Stimulated activated CD8-positive, alpha-beta memory T cell treated with anti-CD3 and anti-CD28 coated beads, Interleukin-12 subunit alpha, Interleukin-12 subunit beta, amount 100 ng/mL, for 1 hour (primary cell): Measurements from ENCODE around the gene FAM168A.
"Not testable (repeated sequence)": the region's sequence is repeated elsewhere in the genome, so short reads cannot be mapped to it uniquely, and the experiment has no call there.

Experiments used
- DNase-seq: peaks from one replicate; pipeline ENCODE4 v3.0.0-alpha.2; 2020; ENCODE audit warnings: low read depth

FAM168A gene

DNA sequence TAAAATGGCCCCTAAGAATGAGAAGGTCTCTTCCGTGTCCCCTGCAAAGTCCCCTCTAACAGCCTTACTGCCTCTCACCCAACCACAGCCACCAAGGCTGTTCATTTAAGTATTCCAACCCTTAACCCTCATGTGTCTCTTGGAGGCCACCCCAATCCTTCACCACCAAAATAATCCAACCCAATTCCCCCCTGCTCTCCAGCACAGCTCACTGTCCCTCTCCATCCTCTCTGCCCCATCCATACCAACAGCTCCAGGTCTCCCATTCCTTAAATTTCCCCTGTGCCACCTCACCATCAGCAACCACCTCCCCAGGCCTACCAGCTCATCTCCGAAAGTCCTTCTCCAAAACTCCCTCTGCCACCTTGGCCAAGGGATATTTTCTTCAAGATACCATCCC, 1.4 kb downstream of the FAM168A start:
- no peak for DNase-seq

DNA sequence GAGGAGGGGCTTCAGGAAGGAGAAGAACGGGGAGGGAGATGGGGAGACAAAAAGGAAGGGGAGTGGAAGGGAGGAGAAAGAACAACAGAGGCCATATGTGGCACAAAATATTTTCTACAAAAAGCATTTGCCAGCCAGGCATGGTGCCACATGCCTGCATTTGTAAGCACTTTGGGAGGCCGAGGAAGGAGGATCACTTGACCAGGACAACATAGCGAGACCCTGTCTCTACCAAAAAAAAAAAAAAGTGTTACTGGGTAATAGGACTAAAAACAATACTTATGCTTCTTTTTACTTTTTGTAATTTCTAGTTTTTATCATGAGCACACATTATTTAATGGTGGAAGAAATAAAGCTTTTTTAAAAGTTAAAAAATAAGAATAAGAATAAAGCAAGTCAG, 5.3 kb downstream of the FAM168A start:
- no peak for DNase-seq

DNA sequence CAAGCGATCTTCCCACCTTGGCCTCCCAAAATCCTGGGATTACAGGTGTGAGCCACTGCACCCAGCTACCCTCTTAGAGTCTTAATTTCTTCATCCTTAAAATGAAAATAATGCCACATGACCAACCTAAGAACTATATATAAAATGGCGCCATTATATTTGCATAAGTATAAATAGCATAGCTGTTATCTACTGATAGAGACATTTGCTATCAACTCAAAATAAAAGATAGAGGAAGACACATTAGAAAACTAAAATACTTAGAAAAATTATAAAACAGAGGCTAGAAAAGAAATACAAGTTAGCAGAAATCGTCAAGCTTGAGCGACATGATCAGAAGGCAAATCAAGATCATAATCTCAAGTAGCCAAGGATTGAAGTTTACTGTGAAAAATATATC, 6.2 kb downstream of the FAM168A start:
- no peak for DNase-seq

DNA sequence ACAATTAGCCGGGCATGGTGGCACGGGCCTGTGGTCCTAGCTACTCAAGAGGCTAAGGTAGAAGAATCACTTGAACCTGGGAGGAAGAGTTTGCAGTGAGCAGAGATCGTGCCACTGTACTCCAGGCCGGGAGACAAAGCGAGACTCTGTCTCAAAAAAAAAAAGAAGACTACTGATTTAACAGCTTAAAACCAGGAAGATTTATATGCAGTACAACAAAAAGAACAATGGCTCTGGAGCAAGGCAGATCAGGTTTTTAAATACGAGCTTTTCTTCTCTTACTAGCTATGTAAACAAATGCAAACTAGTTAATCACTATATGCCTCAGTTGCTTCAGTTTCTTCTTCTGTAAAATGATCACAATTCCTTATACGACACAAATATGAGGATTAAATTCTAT, 6.9 kb downstream of the FAM168A start:
- no peak for DNase-seq

DNA sequence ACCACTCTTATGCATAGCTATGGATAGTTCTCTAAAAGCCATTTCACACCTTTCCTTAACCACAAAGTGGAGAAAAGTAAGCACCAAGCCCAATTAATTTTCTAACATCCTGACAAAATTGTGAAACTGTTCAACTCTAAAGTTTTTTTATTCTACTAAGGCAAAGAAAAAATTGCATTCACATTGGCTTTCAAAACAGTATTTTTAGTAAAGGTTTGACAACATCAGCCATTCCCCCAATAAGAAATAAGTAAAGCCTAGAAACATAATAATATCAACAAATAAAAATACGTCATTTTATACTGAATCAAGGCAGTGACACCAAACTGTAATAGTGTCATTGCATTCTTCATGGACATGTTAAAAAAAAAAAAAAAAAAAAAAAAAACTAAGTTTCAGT, 11.1 kb downstream of the FAM168A start:
- no peak for DNase-seq

DNA sequence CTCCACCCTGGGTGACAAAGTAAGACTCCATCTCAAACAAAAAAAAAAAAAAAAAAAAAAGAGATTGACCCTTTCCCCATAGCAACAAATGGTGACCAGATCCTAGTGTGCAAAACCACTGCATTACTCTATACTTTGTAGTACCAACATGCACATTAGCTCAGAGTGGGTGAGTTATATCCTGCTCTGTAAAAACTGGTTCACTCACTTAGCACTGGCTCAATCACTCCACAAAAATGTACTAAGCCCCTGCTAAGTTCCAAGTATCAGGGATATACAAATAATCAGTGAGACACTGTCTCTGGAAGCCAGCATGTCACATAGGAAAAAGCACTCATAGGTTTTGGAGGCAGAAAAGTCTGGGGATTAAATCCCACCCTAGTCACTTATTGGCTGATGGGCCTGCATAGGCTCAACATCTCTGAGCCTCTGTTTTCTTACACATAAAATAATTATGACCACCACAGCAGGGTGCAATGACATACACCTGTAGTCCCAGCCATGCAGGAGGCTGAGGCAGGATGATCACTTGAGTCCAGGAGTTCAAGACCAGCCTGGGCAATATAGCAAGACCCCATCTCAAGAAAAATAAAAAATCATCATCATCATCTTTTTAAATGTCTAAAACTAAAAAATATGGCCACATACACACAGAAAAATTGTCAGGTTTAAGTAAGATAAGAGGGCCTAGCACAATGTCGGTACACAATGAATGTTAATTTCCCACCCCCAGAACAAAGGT, 11.9 kb downstream of the FAM168A start:
- no peak for DNase-seq

DNA sequence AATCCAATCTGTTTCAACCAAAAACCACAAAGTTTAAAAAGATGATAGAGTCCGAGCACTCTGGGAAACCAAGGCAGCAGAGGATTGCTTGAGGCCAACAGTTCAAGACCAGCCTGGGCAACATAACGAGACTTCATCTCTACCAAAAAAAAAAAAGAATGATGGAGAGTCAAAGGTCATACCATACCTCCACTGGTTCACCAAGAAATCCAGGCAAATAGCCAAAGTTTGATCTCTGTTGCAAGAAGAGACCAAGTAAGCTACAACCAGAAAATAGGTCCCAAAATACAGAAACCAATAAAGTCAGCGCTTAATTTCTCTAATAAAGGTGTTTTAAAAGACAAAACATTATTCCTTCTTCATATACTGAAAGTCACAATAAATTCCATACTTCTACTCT, 13.1 kb downstream of the FAM168A start:
- no peak for DNase-seq

DNA sequence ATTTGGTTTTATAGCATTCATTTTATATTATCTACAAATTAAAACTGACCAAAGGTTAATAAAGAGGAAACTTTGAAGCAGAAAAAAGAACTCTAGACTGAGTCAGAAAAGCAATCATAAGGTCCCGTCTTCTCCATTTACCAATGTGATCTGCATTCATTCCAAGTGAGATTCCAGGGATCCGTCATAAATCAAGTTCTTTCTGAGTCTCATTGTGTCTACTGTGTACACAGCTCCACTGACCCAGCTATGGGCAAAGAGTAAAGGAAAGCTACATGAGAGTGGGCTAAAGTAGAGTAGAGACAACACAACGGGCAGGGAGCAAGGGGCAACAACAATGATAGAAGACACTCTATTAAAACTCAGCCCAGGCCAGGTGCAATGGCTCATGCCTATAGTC, 15.3 kb downstream of the FAM168A start:
- no peak for DNase-seq

DNA sequence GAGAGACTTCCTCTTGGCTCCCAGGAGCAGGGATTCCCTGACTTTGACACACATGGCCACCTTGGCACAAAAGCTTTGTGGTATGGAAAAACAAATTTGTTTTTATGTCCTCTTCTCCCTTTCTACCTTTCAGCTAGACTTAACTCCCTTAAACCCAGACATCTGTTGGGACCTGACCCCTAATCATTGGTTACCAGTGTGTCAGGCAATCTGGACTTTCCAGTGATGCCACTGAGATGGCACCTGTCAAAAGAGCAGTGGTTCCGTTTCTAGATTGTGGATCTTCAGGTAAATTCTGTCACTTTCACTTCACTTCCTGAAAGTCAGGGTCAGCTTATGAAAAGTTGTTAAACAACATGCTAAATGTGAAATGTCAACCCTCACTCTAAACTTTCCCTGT, 17.2 kb downstream of the FAM168A start:
- not testable (repeated sequence) for DNase-seq

DNA sequence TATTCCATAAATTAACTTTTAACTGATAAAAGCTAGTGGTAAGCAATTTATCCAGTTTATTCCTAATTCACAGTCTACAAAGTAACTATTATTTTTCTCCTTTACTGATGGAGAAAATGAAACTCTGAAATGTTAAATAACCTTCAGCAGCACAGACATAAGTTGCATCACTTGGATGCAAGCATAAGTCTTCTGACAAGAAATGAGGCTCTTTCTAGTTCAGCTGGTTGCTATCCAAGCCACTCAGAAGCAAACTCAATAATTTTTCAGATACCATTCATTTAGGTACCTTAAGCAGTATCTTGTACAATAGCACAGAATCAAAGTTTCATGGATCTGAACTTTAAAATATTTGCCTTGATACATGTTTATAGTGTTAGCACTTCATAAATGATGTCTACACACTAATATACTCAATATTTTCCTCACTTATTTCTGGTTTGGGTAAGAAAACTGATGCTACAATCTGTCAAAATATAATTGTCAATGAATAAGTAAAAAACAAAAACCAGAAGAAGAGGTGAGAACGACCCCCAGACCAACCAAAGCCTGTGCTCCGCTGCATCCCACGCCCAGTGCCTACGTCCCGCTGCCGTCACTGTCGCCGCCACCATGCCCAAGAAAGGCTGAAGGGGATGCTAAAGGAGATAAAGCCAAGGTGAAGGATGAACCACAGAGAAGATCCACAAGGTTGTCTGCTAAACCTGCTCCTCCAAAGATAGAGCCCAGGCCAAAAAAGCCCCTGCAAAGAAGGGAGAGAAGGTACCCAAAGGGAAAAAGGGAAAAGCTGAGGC, 18.1 kb downstream of the FAM168A start:
- no peak for DNase-seq

DNA sequence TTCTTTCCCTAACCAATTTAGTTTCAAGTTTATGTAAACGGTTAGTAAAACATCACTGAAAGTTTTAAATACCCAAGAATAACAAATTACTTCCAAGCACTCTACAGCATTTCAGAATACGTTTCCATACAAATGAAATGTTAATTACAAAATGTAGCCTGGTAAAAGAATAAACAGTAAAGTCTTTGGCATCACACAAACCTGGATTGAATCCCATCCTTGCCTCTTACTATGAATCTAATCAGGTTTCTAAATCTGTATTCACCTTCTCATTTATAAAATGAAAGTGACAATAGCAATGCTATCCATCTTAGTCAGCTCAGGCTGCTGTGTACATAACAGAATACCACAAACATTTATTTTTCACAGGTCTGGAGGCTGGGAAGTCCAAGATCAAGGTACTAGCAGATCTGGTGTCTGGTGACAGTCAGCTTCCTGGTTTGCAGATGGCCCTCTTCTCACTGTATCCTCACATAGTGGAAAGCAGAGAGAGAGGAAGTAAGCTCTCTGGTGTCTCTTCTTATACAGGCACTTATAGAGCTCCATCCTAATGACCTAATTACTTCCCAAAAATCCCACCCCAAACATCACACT, 19.2 kb downstream of the FAM168A start:
- no peak for DNase-seq

DNA sequence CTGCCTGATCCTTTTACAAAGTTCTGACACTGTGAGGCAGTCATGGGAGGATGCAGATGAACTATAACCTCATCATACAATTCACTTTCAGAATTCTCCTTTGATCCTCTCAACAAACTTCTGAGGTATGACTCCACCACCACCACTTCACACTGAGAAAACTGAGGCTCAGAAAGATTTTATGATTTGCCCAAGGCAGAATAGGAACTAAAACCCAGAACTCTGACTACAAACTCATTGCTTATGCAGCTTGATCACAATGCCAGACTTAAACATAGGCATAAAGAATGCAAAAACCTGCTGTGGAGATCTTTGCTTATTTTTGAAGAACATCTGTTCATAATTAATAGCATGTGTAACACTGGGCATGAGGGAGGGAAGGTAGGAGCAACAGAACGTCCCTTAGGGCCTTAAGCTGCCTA, 20.4 kb downstream of the FAM168A start:
- no peak for DNase-seq

DNA sequence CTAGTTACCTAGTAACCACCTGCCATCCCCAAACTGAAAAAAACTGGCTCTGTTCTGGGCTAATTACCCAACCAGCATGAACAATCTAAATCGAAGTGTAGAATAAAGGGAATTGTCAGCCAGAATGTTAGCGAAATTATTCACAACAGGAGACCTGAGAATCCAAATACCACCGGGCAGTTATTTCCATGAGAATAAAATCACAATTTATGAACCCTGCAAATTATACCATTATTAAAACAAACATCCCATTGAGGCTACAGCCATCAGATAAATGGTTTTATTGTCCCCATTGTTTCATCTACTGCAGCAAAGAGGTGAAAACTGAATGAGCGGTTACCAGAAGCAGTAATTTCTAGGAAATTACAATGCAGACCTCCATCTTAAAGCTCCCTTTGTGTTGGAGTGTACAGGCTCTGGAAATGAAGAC, 21.7 kb downstream of the FAM168A start:
- no peak for DNase-seq

DNA sequence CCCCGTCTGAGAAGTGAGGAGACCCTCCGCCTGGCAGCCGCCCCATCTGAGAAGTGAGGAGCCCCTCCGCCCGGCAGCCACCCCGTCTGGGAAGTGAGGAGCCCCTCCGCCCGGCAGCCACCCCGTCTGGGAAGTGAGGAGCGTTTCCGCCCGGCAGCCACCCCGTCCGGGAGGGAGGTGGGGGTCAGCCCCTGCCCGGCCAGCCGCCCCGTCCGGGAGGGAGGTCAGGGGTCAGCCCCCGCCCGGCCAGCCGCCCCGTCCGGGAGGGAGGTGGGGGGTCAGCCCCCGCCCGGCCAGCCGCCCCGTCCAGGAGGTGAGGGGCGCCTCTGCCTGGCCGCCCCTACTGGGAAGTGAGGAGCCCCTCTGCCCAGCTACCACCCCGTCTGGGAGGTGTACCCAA, 25.9 kb downstream of the FAM168A start:
- not testable (repeated sequence) for DNase-seq

DNA sequence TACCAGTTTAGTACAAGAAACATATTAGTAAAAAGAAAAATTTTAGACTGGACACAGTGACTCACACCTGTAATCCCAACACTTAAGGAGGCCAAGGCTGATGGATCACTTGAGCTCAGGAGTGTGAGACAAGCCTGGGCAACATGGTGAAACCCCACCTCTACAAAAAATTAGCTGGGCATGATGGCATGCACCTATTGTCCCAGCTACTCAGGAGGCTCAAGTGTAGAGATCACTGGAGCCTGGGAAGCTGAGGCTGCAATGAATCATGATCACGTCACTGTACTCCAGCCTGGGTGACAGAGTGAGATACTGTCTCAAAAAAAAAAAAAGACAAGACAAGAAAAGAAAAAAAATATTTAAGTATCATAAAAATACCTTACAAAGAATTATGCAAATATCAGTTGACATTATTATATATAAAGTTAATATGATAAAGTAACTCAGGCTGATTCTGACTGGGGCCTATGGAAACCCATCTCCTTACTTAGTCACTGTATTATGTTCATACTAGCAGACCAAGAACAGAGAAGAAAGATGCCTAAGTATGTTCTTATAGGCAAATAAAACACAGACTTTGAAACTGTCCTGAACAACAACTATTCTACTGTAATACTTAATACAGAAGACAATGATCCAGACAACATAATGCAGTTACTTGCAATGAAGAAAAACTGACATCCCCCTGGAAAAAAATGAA, 27.3 kb downstream of the FAM168A start:
- no peak for DNase-seq

DNA sequence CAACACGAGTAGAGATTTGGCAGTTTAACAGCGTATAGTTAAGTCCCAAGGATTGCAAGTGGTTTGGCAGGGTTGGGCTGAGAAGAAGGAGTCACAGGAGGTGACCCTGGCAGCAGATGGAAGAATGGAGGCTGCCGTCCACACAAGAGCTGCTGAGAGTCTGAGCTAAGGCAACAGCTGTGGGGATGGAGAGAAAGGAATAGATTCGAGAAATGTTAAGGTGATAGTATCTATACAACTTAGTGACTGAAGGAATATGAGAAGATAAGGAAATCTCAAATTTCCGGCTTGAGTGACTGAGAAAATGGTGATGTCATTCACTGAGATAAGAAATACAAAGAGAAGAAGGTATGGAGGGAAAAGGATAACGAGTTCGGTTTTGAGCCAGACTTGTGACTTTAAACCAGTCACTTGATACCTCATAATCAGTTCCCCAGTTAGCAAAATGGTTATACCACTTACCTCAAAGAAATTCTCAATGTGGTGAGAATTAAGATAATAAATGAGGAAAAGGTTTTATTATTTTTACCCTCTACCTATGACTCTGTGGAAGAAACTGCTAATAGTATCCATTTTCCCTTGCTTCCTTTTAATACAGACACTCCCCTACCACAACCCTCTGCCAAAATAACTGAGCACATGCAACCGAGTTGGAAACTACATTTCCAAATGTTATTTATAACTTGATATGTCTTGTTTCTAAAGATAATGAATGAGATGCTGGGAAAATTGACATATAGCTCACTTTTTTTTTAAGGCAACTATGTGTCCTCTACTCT, 30.7 kb downstream of the FAM168A start:
- DNase-seq, result no peak

DNA sequence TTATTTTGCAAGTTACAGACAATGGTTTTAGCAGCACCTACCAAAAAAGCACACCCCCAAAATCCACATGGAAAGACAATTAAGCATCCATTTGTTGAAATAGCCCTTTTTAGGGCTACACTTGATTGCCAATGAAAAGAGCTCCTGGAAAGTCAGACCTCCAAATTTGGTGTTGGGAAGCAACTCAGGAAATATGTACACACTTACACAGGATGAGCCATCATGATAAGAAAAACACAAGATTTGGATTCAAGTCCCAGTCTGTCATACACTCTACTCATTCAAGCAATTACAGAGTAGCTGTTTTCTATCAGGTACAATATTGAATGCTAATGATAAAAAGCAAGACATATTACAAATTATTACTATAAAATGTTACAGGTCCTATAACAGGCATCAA, 31.5 kb downstream of the FAM168A start:
- no peak for DNase-seq

DNA sequence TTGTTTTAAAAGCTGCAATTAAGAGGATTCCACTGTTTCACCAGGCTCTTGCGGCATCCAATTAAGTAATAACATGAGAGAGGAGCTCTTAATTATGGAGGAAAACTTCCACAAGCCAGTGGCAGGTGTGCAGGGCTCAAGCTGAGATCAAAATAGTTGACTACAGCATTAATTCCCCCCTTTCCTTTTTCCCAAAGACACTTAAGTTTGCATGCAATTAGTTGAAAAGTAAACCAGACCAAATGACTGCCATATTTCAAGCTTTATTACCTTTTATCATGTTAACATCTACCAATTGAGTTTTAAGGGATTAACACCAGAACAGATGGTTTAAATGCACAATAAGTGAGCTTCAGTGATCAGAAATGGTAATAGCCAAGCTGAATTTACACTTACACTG, 32.1 kb downstream of the FAM168A start:
- no peak for DNase-seq

DNA sequence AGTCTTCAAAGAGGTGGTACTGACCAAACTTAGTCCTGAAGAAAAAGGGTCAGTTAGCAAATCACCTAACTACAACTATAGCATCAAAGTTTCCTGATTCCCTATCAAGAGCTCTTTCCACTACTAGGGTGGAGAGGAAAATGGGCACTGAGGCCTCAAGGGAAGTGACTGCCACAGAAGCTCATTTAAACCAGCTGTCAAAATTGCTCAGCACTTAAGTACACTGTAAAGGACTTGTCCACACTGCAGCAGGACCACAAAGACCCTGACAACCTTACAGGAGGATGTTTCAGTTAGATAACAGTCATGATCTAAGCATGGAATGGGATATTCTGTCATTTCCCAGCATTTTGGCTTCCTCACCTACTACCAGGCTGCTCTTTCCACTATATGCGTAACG, 33.0 kb downstream of the FAM168A start:
- DNase-seq, result no peak

DNA sequence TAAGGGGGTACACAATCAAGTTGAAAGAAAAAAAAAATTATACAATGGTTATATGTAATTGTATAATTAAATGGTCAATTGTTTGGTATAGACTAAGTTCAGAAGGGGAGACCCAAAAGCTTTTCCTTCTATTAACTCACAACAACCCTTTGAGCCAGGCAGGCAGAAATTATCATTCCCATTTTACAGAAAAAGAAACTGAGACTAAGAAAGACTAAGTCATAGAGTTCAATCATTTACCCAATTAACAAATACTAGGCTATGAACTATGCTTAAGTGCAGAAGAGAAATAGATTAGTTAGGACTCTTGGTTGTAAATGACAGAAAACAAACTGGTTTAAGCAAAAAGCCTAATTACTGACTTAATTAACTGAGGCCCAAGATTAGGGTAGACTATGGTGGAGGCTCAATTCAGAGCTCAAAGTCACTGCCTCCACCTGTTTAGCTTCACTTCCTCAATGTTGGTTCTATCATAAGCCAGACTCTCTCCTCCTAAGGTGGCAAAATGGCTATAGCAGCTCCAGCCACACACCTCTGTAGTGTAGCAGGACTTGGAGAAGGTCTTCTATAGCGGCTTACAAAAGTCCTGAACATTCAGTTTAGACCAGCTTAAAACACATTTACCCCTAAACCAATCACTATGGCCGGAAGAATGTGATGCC, 34.2 kb downstream of the FAM168A start:
- DNase-seq, result no peak

DNA sequence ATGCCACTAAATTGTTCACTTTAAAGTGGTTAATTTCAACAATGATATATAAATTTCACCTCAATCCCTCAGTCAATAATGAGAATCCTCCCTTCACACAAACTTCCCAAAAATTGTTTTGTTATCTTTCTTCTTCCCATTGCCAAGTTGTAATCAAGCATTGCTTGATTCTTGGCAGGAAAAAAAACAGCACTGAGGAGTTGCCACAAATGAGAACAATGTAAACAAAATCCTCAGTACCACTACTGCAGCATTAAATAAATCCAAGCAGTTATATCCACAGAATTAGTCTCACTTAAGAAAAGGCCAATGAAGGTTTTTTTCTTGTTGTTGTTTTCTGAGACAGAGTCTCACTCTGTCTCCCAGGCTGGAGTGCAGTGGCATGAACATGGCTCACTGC, 38.2 kb downstream of the FAM168A start:
- no peak for DNase-seq
